Measurements from ENCODE around the gene KIRREL2.
"Not testable (repeated sequence)": the region's sequence is repeated elsewhere in the genome, so short reads cannot be mapped to it uniquely, and the experiment has no call there.

Gene KIRREL2

GRCh38 chr19:35869327-35870123 is 12.8 kb downstream of the KIRREL2 start:
- DNase-seq (ENCODE audit: low read depth in 2 of 2): peak; percentile 9 to 11

- not testable (repeated sequence) for DNase-seq (ENCODE audit: low read depth in 2 of 2)
Measured at GRCh38 chr19:35870124-35870736, 13.5 kb downstream of the KIRREL2 start.

DNA sequence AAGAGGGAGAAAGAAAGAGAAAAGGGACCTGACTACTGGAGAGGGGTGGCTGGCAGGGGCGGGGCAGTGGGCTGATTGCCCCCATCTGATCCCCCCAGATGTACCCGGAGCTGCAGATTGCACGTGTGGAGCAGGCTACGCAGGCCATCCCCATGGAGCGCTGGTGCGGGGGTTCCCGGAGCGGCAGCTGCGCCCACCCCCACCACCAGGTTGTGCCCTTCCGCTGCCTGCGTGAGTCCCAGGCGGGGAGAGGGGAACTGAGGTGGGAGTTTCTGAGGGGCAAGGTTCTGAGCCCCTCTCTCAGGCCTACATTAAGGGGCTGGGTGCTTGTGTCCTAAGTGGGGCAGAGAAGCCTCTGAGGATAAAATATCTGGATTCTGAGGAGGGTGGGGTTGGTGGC is 14.1 kb downstream of the KIRREL2 start:
- no peak for DNase-seq (ENCODE audit: low read depth in 2 of 2)

GRCh38 chr19:35871611-35872010 is 14.9 kb downstream of the KIRREL2 start:
- DNase-seq (ENCODE audit: low read depth in 2 of 2): no peak

GRCh38 chr19:35872180-35872579 is 15.5 kb downstream of the KIRREL2 start:
- no peak for DNase-seq (ENCODE audit: low read depth in 2 of 2)

- DNase-seq (ENCODE audit: low read depth in 2 of 2): no peak
Measured at GRCh38 chr19:35874392-35874930, 17.8 kb downstream of the KIRREL2 start.

DNA sequence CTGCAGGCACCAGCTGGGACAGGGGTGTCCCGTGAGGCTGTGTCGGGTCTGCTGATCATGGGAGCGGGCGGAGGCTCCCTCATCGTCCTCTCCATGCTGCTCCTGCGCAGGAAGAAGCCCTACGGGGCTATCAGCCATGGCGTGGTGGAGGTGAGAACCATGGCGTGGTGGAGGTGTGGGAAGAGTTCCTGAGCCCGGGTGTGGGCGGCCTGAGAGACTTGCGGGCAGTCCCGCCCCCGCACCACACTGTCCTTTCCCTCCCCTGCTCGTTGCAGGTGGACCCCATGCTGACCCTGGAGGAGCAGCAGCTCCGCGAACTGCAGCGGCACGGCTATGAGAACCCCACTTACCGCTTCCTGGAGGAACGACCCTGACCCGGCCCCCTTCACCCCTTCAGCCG is 22.4 kb downstream of the KIRREL2 start:
- DNase-seq (ENCODE audit: low read depth in 2 of 2): no peak

DNA sequence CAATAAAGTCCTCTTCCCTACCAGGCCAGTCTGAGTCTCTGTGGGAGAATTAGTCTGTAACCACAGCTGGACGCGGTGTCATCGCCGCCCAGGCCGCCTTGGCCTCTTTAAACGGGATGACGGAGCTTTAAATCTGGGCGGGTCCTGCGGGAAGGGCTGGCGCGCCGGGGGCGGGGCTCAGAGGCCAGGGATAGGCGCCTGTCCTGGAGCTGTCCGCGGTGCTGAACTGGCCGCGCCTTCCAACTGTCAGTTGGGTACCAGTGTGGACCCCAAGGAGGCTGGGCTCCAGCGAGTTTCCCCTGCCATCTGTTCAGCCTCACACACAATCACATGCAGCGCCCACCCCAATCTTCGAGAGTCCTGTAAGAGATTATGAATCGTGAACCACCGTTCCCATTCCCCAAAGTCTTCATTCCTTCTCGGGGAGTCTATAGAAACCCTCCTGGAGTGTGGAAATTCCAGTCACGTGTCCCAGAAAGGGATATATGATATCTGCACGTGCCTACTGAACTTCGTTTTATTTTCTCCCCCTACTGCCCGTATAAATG is 23.1 kb downstream of the KIRREL2 start:
- peak; percentile 43 to 44 for DNase-seq (ENCODE audit: low read depth in 2 of 2)

- DNase-seq (ENCODE audit: low read depth in 2 of 2): peak; percentile 47 to 54
Measured at GRCh38 chr19:35882114-35882832, 25.6 kb downstream of the KIRREL2 start.

DNA sequence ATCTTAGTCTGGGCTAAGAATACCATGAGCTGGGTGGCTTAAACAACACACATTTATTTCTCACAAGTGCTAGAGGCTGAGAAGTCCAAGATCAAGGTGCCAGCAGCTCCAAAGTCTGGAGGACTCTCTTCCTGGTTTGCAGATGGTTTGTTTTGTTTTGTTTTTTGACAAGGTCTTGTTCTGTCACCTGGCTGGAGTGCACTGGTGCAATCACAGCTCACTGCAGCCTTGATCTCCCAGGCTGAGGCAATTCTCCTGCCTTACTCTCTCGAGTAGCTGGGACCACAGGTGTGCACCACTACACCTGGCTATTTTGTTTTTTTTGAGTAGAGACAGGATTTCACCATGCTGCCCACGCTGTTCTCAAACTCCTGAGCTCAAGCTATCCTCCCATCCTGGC is 27.2 kb downstream of the KIRREL2 start:
- no peak for DNase-seq (ENCODE audit: low read depth in 2 of 2)

DNA sequence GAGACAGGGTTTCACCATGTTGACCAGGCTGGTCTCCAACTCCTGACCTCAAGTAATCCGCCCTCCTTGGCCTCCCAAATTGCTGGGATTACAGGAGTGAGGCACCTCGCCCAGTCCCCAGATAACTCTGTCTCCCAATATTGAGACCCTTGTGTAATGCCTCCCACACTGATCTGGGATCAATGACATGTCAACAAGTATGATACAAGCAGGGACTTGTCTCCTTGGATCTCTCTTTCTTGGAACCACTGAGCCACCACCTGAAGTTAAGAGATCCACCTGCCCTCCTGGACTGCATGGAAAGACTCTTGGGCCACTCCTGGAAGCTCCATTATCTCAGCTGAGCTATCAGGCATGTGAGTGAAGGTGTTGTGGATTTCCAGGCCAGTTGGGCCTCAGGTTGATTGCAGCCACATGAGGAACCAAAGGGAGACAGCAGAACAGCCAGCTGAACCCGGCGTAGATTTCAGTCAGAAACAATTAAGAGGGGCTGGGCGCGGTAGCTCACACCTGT is 28.6 kb downstream of the KIRREL2 start:
- no peak for DNase-seq (ENCODE audit: low read depth in 2 of 2)

DNA sequence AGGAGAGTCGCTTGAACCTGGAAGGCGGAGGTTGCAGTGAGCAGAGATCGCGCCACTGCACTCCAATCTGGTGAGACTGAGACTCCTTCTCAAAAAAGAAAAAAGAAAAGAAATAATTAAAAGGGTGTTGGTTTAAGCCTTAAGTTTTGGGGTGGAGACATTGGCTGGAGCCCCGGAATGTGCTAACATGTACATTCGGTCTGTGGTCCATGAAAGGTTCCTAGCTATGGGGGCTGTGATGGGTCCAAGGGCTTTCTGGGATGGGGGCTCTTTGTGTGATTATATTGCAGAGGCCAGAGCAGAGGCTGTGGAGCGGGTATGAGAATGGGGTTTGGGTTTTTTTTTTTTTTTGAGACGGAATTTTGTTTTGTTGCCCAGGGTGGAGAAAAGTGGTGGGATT is 29.2 kb downstream of the KIRREL2 start:
- no peak for DNase-seq (ENCODE audit: low read depth in 2 of 2)

GRCh38 chr19:35887197-35887596 is 30.5 kb downstream of the KIRREL2 start:
- DNase-seq (ENCODE audit: low read depth in 2 of 2): no peak

DNA sequence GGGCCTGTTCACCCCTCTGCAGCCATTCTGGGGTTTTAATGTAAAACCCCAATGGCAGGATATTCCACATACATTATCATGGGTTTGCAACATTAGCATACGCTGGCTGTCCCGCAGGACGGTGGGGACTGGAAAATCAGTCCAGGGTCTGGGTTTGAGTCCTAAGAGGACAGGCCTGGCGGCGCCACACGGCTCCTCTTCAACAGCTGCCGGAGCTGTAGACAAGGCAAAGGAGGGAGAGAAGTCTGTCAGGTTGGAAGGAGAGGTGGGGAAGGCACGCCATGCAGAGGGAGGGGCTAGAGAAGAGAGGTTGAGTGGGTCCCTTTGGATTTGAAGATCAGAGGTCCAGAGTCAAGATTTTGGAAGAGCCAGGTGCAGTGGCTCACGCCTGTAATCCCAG is 31.7 kb downstream of the KIRREL2 start:
- DNase-seq (ENCODE audit: low read depth in 2 of 2): no peak

DNA sequence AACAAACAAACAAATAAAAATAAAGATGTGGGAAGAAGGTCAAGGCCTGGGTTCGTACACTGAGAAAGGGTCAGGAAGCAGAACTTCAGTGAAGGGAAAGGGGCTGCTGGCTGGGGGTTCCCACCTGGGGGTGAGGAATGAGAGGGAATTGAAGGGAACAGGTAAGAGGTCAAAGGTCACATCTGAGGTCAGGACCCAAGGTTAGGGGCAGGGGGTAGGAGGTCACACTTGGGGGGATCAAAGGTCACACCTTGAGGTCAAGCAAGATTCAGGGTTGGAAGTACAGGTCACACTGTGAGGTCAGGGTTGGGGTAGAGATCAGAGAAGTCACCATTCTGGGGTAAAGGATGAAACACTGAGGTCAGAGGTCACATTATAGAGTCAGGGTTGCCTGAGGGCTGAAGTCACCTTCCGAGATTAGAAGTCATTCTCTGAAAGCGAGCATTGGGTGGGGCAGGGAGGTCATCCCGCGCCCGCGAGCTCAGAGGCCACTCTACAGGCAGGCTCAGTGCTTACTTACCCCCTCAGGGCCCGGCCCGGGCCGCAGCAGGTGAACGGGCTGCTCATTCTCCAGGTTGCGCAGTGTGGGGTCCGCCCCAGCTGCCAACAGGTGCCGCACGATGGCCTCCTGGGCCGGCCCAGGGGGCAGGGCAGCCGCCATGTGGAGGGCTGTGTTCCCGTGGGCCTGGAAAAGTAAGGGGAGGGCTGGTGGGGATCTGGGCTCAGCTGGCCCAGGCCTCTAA is 32.8 kb downstream of the KIRREL2 start:
- DNase-seq (ENCODE audit: low read depth in 2 of 2): no peak

- no peak for DNase-seq (ENCODE audit: low read depth in 2 of 2)
Measured at GRCh38 chr19:35890113-35890650, 33.5 kb downstream of the KIRREL2 start.

GRCh38 chr19:35891819-35892218 is 35.1 kb downstream of the KIRREL2 start:
- DNase-seq (ENCODE audit: low read depth in 2 of 2): not testable (repeated sequence)

DNA sequence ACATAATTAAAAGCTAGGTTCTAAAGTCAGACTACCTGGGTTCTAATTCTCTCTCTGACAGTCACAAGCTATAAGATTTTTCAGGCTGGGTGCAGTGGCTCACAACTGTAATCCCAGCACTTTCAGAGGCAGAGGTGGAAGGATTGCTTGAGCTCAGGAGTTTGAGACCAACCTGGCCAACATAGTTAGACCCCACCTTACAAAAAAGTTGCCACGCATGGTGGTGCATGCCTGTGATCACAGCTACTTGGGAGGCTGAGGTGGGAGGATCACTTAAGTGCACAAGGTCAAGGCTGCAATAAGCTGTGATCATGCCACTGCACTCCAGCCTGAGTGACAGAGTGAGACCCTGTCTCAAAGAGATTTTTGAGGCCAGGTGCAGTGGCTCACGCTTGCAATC is 37.6 kb downstream of the KIRREL2 start:
- no peak for DNase-seq (ENCODE audit: low read depth in 2 of 2)

GRCh38 chr19:35895911-35896642 is 39.4 kb downstream of the KIRREL2 start:
- DNase-seq (ENCODE audit: low read depth in 2 of 2): no peak

- no peak for DNase-seq (ENCODE audit: low read depth in 2 of 2)
Measured at GRCh38 chr19:35896643-35897040, 39.9 kb downstream of the KIRREL2 start.

Measured in fibroblast of skin of left biceps (primary cell).